NB4 (cell line): ENCODE measurements around the gene GMIP.

Source experiments
- CTCF ChIP-seq: IDR thresholded peaks from one replicate; pipeline ENCODE4 v1.5.1; 2012; ENCODE audit warnings: low read depth, low read length
- MAX ChIP-seq: IDR thresholded peaks from 2 replicates; pipeline ENCODE4 v1.6.1; 2011; ENCODE audit warnings: low read depth, low read length
- MYC ChIP-seq: IDR thresholded peaks from 2 replicates; pipeline ENCODE4 v1.6.1; 2011; ENCODE audit warnings: low read depth, low read length
- POLR2A ChIP-seq: IDR thresholded peaks from 2 replicates; pipeline ENCODE4 v1.6.1; 2011; ENCODE audit warnings: mild to moderate bottlenecking; ENCODE audit not compliant: insufficient read length; ENCODE audit errors: extremely low read depth

GRCh38 chr19:19661675-19662251 is 18.3 kb upstream of the GMIP start:
- TF ChIP-seq CTCF (no peak), POLR2A (no peak), MAX (no peak), MYC (no peak)
